HepG2 (cell line): ENCODE results near the gene OFD1. TPM values are rescaled to one million over a fixed set of nuclear protein-coding genes. Genes with fewer than 3 reads are reported as not detected.

Source experiments
- ATAC-seq: fragments of 200-7000 bp; cut with Tn5 transposase; 3 replicates; pipeline ENCODE4 v1.9.1; 2020; ENCODE audit warnings: mild to moderate bottlenecking, moderate library complexity
- BruUV-seq: library from RNA; stranded (reverse); fragments of 400-500 nt; replicated peaks from 2 replicates; lab custom pipeline; 2021; lab: Mats Ljungman, UMichigan
- CTCF ChIA-PET: fragments of 300-600 bp; formaldehyde crosslinking; extraction: SDS; loops from one replicate; lab custom pipeline; 2021; ENCODE audit warnings: low total read pairs, inconsistent platforms, low intra/inter-chr PET ratio; lab: Yijun Ruan, JAX
- POLR2A ChIA-PET: fragments of 350-600 bp; sonication (Branson Sonifier 250); formaldehyde crosslinking; loops from one replicate; lab custom pipeline; 2020; ENCODE audit warnings: antibody characterized with exemption, inconsistent platforms; lab: Yijun Ruan, JAX
- DNase-seq: peaks from one replicate; pipeline ENCODE4 v3.0.0-alpha.2; 2015; ENCODE audit warnings: low spot score
- FAIRE-seq: peaks from 3 replicates; lab custom pipeline; 2011; peaks lifted over from hg19 to GRCh38; lab: Jason Lieb, UNC
- H2AFZ ChIP-seq: one replicate; pipeline ENCODE4 v1.6.1; 2011; ENCODE audit warnings: low read length, inconsistent platforms
- H3K27ac ChIP-seq: fragments of 300-600 bp; 3 replicates; pipeline ENCODE4 v1.8.0; 2011; ENCODE audit warnings: mixed run types, mild to moderate bottlenecking, mixed read lengths, low read length, inconsistent platforms; ENCODE audit not compliant: insufficient read depth; ENCODE audit errors: extremely low read length
- H3K27me3 ChIP-seq, 2 experiments: fragments of 200-600 bp in 1 of 2; 2 replicates in 1 of 2; 3 replicates in 1 of 2; pipeline versions ENCODE4 v1.6.0 to v1.8.0; 2011; ENCODE audit warnings: low read length in 2 of 2, mild to moderate bottlenecking in 2 of 2, moderate library complexity in 2 of 2, inconsistent platforms in 1 of 2; ENCODE audit not compliant: insufficient read depth in 2 of 2, control insufficient read depth in 1 of 2
- H3K36me3 ChIP-seq, 2 experiments: fragments of 200-600 bp in 1 of 2; replicated peaks in 1 of 2; 2 replicates in 1 of 2; 3 replicates in 1 of 2; pipeline versions ENCODE4 v1.5.1 to v1.8.0; 2011; ENCODE audit warnings: low read length in 2 of 2, inconsistent platforms in 1 of 2; ENCODE audit not compliant: insufficient read depth in 2 of 2, control insufficient read depth in 1 of 2
- H3K4me1 ChIP-seq: 2 replicates; pipeline ENCODE4 v1.5.1; 2012; ENCODE audit warnings: low read length, inconsistent platforms; ENCODE audit not compliant: insufficient read depth
- H3K4me2 ChIP-seq: 2 replicates; pipeline ENCODE4 v1.6.0; 2011; ENCODE audit warnings: low read depth, low read length, inconsistent platforms
- H3K4me3 ChIP-seq, 3 experiments: fragments of 200-600 bp in 1 of 3; sonication (generic), shearing (Covaris generic) in 1 of 3; replicated peaks in 1 of 3; 2 replicates each; pipeline ENCODE4 v1.5.1; 2011 to 2016; ENCODE audit warnings: low read length in 3 of 3, inconsistent platforms in 2 of 3, low read depth in 2 of 3, mild to moderate bottlenecking in 2 of 3, control low read depth in 1 of 3, mixed read lengths in 1 of 3; ENCODE audit not compliant: insufficient read depth in 1 of 3
- H3K79me2 ChIP-seq: one replicate; pipeline ENCODE4 v1.6.1; 2011; ENCODE audit warnings: low read length, inconsistent platforms; ENCODE audit not compliant: insufficient read depth
- H3K9ac ChIP-seq: 2 replicates; pipeline ENCODE4 v1.6.0; 2011; ENCODE audit warnings: mild to moderate bottlenecking, low read depth, low read length, inconsistent platforms; ENCODE audit not compliant: insufficient read depth
- H3K9me3 ChIP-seq: 2 replicates; pipeline ENCODE4 v1.5.1; 2012; ENCODE audit warnings: mild to moderate bottlenecking, low read length
- H4K20me1 ChIP-seq: 2 replicates; pipeline ENCODE4 v1.6.0; 2011; ENCODE audit warnings: inconsistent platforms, mild to moderate bottlenecking, low read length, moderate library complexity; ENCODE audit not compliant: insufficient read depth
- AFF4 ChIP-seq: sonication (generic); formaldehyde crosslinking; IDR thresholded peaks from 2 replicates; pipeline ENCODE4 v1.4.0; 2020; ENCODE audit warnings: missing genetic modification reagents
- FOXP1 ChIP-seq, 2 experiments: fragments of 450-650 bp in 1 of 2; IDR thresholded peaks; 2 replicates each; pipeline ENCODE4 v1.6.1; 2017 to 2018; ENCODE audit warnings: antibody characterized with exemption in 1 of 2
- HMGA1 ChIP-seq: sonication (generic); formaldehyde crosslinking; conservative IDR thresholded peaks from 2 replicates; pipeline ENCODE4 v1.4.0; 2020; ENCODE audit warnings: missing genetic modification reagents
- KAT8 ChIP-seq: IDR thresholded peaks from 2 replicates; pipeline ENCODE4 v1.6.1; 2016; ENCODE audit warnings: missing genetic modification reagents, missing compliant biosample characterization
- KDM6A ChIP-seq: IDR thresholded peaks from 2 replicates; pipeline ENCODE4 v1.6.1; 2016; ENCODE audit warnings: low read depth
- MNT ChIP-seq: fragments of 450-650 bp; IDR thresholded peaks from 2 replicates; pipeline ENCODE4 v1.6.1; 2016
- NR1H2 ChIP-seq: sonication (generic); formaldehyde crosslinking; IDR thresholded peaks from 2 replicates; pipeline ENCODE4 v1.8.1; 2022; ENCODE audit warnings: low read depth, missing genetic modification reagents, borderline replicate concordance
- PAX8 ChIP-seq: sonication (generic); formaldehyde crosslinking; IDR thresholded peaks from 2 replicates; pipeline ENCODE4 v1.8.0; 2022; ENCODE audit warnings: mild to moderate bottlenecking, missing genetic modification reagents, borderline replicate concordance
- POLR2G ChIP-seq: fragments of 200-400 bp; formaldehyde crosslinking; IDR thresholded peaks from 2 replicates; pipeline ENCODE4 v1.6.1; 2018; ENCODE audit warnings: mild to moderate bottlenecking, low read depth, low read length, moderate library complexity
- ZBTB38 ChIP-seq: sonication (generic); formaldehyde crosslinking; IDR thresholded peaks from 2 replicates; pipeline ENCODE4 v1.5.1; 2020; ENCODE audit warnings: mild to moderate bottlenecking, missing genetic modification reagents
- ZFP36 ChIP-seq: fragments of 150-350 bp; IDR thresholded peaks from 2 replicates; pipeline ENCODE4 v1.6.1; 2018; ENCODE audit warnings: borderline replicate concordance, low read length, low read depth; ENCODE audit not compliant: partially characterized antibody
- ZNF720 ChIP-seq: sonication (generic); formaldehyde crosslinking; IDR thresholded peaks from 2 replicates; pipeline ENCODE4 v1.4.0; 2020; ENCODE audit warnings: missing genetic modification reagents
- WGBS: methylation state at CpG from one replicate; pipeline ENCODE4 v1.1.6; 2017; ENCODE audit warnings: low lambda C conversion rate; 5-methylcytosine and 5-hydroxymethylcytosine counted together
- in situ Hi-C: cut with HindIII; loops from 2 replicates; pipeline ENCODE4 v1.10.0; 2017; ENCODE audit warnings: low pct_unique_long_range_greater_than_20kb; ENCODE audit not compliant: extremely low pct_ligation_motif_present
- intact Hi-C: fragments of 100-400 bp; cut with micrococcal nuclease; formaldehyde crosslinking; loops from one replicate; pipeline ENCODE4 v1.10.0; 2022; ENCODE audit not compliant: unreplicated experiment
- polyA plus RNA-seq, 8 experiments: library from polyadenylated mRNA; depleted of rRNA in 3 of 8; stranded (reverse) in 7 of 8; unstranded in 1 of 8; fragments of >200 nt; fragmentation: Illumina TruSeq in 4 of 8; extraction: Trizol in 4 of 8; gene quantifications; 2 replicates each; pipeline versions ENCODE4 v1.2.1 to v1.2.3, GENCODE V29; 2011 to 2016; ENCODE audit warnings: low read depth in 4 of 8, missing spikeins in 1 of 8, mixed read lengths in 1 of 8; ENCODE audit not compliant: insufficient read depth in 1 of 8
- total RNA-seq, 5 experiments: library from RNA; depleted of rRNA; stranded (reverse); fragments of >200 nt; fragmentation: Illumina TruSeq; extraction: Trizol; gene quantifications; 2 replicates each; pipeline ENCODE4 v1.2.3, GENCODE V29; 2016; ENCODE audit warnings: low read depth in 1 of 5

OFD1 gene
- total and polyA plus RNA-seq, 2 of the 13 experiments (the other 11 are each of a cell fraction or from before 2014, with no cell fraction given) = 14.9 to 16.4 TPM

GRCh38 chrX:13711141-13711540, 23.4 kb upstream of the OFD1 start:
- Histone ChIP-seq H3K9ac (no peak overlapping the region), H3K4me1 (no peaks in the 10 kb centered on the region), H3K27ac (no peak overlapping the region), H3K79me2 (no peaks in the 10 kb centered on the region), H4K20me1 (no peaks in the 10 kb centered on the region), H3K9me3 (no peaks in the 10 kb centered on the region), H3K4me2 (no peak overlapping the region), H3K36me3 (peaks cover 0 to 2% of the 10 kb centered on the region in 2 experiments; a peak in 1 of 5 replicates), H3K27me3 (no peaks in the 10 kb centered on the region), H2AFZ (no peak overlapping the region), H3K4me3 (no peak overlapping the region)
- ATAC-seq (no peak), FAIRE-seq (no peak), DNase-seq (no peak)
- no TSS peak for BruUV-seq
- CTCF ChIA-PET = no interaction called here
- TF ChIP-seq MNT (no peak), FOXP1 (IDR thresholded peaks at IDR 0.05) (no peak), FOXP1 (CRISPR knock-in tag; IDR thresholded peaks at IDR 0.05) (no peak), AFF4 (CRISPR knock-in tag) (no peak), ZFP36 (no peak), KAT8 (no peak), ZBTB38 (CRISPR knock-in tag) (no peak), POLR2G (no peak), HMGA1 (CRISPR knock-in tag) (no peak), ZNF720 (CRISPR knock-in tag) (no peak), NR1H2 (CRISPR knock-in tag) (no peak), KDM6A (CRISPR knock-in tag) (no peak), PAX8 (CRISPR knock-in tag) (no peak)
- WGBS = 100% methylated on average over 4 of the region's 4 CpGs
- POLR2A ChIA-PET = no interaction called here
- intact Hi-C loops (no loop called here), in situ Hi-C loops (no loop called here)
